DND-41 (cell line): ENCODE data around the gene ZSCAN31.

Source experiments
- EZH2 ChIP-seq: IDR thresholded peaks from 3 replicates; pipeline ENCODE4 v1.6.1; 2012; ENCODE audit warnings: borderline replicate concordance, low read depth, mild to moderate bottlenecking, moderate library complexity, low read length, inconsistent platforms; ENCODE audit not compliant: severe bottlenecking
- TF ChIP-seq, protein P1 (sequence below): IDR thresholded peaks from 2 replicates; pipeline ENCODE4 v1.5.1; 2012; ENCODE audit warnings: borderline replicate concordance, low read length, moderate library complexity, mild to moderate bottlenecking; ENCODE audit not compliant: poor library complexity, severe bottlenecking; ENCODE audit errors: extremely low read depth

DNA sequence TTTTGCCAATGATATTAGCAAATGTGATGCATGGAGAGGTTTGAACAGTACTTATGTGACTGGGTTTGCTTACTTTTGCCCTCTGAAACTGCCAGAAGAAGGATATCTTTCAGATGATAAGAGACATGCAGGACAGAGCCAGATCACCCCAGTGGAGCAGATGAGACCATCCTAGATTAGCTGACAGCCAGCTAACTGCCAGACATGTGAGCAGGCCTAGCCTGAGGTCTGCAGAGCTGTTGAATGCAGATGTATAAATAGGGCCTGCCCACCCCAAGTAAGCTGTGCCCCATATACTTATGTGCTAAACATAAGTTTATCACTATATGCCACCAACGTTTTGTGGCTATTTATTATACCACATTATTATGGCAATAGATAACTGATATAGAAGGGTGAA lies 5.9 kb downstream of the ZSCAN31 start:
- TF ChIP-seq EZH2, result no peak
- TF ChIP-seq, protein P1, sequence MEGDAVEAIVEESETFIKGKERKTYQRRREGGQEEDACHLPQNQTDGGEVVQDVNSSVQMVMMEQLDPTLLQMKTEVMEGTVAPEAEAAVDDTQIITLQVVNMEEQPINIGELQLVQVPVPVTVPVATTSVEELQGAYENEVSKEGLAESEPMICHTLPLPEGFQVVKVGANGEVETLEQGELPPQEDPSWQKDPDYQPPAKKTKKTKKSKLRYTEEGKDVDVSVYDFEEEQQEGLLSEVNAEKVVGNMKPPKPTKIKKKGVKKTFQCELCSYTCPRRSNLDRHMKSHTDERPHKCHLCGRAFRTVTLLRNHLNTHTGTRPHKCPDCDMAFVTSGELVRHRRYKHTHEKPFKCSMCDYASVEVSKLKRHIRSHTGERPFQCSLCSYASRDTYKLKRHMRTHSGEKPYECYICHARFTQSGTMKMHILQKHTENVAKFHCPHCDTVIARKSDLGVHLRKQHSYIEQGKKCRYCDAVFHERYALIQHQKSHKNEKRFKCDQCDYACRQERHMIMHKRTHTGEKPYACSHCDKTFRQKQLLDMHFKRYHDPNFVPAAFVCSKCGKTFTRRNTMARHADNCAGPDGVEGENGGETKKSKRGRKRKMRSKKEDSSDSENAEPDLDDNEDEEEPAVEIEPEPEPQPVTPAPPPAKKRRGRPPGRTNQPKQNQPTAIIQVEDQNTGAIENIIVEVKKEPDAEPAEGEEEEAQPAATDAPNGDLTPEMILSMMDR, result no peak
